ENCODE results near the gene STX3.
"Not testable (repeated sequence)": the region's sequence is repeated elsewhere in the genome, so short reads cannot be mapped to it uniquely, and the experiment has no call there.

The STX3 gene

GRCh38 chr11:59822989-59823566, 67.9 kb downstream of the STX3 start:
- in situ Hi-C loops (cut with MboI; ENCODE audit: low sequenced_read_pairs) = no loop called here

DNA sequence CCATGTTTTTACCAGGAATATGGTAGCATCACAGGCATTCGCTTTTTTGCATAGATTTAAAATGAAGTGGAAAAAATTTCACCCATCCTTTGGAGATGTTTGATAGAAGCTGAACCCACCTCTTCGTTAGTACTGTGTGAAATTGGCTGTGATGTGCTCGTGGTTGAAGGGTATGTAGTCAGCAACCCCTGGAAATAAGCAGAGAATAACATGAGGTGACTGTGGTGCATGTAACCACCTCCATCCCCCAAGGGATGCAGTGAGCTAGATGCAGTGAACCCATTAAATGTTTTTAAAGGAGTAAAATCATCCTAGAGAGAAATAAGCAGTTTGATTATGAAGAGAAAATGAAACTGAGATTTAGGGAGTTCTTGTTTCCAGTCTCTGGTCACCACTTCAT, 74.2 kb downstream of the STX3 start:
- in situ Hi-C loops (cut with MboI; ENCODE audit: low sequenced_read_pairs) = no loop called here

GRCh38 chr11:59833602-59834001, 78.4 kb downstream of the STX3 start:
- in situ Hi-C loops (cut with MboI; ENCODE audit: low sequenced_read_pairs) = no loop called here

DNA sequence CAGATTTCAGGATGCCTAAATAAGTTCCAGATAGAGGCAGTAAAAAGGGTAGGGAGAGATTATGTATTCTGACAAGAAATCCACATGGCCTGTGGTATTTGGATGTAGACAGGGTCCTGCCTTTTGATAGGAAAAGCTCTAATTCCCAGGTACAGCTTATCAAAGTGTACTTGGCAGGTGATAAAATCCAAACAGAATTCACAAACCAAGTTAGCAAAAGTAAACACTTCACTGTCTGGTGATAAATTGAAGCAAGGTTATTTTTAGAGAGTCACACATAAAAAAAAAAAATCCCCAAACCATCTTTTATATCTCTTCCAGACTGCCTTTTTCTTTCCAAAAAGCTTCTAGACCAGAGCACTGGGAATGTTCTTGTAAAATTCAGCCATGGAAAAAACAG, 84.4 kb downstream of the STX3 start:
- in situ Hi-C loops (cut with MboI; ENCODE audit: low sequenced_read_pairs) = no loop called here

GRCh38 chr11:59841514-59841913, 86.3 kb downstream of the STX3 start:
- in situ Hi-C loops (cut with MboI; ENCODE audit: low sequenced_read_pairs) = no loop called here

DNA sequence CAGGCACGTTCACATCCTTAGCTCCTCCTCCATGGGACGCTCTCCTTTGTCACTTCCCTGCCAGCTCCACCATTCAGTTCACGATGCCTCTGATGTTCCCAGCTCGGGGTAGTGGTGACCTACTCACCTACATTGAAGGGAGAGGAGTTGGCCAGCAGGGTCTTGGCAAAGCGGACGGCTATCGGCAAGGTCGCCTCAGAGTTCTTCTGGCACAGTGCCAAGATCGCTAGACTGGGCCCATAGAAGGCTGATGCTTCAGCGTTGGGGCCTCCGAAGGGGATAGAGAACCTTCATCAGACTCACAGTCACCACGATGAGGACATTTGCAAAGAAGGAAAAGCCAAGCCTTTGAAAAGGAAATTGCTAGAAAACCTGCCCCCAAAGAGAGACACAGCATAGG, 87.1 kb downstream of the STX3 start:
- in situ Hi-C loops (cut with MboI; ENCODE audit: low sequenced_read_pairs) = no loop called here

- in situ Hi-C loops (cut with MboI; ENCODE audit: low sequenced_read_pairs) = no loop called here
Observed at GRCh38 chr11:59845399-59845798, 90.2 kb downstream of the STX3 start, which contains the start of gene CBLIF. Gene CBLIF, minus strand, starts transcription at chr11:59845499. Its CDS starts 46 bp downstream, at chr11:59845453.

- in situ Hi-C loops (cut with MboI; ENCODE audit: low sequenced_read_pairs) = no loop called here
Observed at GRCh38 chr11:59846556-59846955, 91.4 kb downstream of the STX3 start.

GRCh38 chr11:59847626-59848025, 92.5 kb downstream of the STX3 start:
- in situ Hi-C loops (cut with MboI; ENCODE audit: low sequenced_read_pairs) = no loop called here

DNA sequence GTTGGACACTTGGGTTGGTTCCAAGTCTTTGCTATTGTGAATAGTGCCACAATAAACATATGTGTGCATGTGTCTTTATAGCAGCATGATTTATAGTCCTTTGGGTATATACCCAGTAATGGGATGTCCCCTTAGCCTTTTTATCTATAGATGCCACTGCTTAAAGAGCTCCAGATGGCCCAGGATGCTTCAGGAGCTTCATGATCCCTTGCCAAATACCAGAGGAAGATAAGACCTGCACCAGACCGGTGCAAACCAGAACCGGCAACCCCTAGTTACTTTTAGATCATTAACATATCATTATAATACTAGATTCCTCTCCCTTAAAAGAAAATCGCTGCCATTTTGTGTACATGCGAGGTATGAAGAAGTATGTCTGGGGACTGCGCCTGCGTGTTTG, 93.3 kb downstream of the STX3 start:
- in situ Hi-C loops (cut with MboI; ENCODE audit: low sequenced_read_pairs) = not testable (repeated sequence)

DNA sequence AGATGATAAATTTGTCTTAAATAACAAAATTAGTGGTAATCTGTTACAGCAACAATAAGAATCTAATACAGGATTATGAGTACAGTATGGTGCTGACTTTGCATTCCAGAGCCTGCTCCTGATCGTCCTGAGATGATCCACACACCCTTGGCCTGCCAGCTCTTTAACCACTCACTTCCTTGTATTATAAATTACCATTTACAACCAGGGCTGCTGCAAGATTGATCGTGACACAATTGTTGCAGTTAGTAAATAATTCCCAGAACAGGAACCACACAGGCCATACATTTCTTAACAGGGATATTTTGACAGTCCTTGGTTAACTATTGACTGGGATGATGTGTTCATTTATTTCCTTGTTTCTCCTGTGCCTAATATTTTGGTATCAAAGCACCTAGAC, 94.0 kb downstream of the STX3 start:
- in situ Hi-C loops (cut with MboI; ENCODE audit: low sequenced_read_pairs) = no loop called here

DNA sequence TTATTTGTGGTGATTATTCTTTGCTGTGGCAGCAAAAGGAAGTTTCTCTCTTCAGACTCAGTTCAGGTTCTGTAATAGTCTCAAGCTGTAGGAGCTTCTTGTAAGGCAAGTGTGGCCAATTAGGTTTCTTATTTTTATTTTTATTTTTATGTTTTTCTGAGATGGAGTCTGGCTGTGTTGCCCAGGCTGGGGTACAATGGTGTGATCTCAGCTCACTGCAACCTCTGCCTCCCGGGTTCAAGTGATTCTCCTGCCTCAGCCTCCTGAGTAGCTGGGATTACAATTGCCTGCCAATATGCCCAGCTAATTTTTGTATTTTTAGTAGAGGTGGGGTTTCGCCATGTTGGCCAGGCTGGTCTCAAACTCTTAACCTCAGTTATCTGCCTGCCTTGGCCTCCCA, 94.4 kb downstream of the STX3 start:
- in situ Hi-C loops (cut with MboI; ENCODE audit: low sequenced_read_pairs) = not testable (repeated sequence)

DNA sequence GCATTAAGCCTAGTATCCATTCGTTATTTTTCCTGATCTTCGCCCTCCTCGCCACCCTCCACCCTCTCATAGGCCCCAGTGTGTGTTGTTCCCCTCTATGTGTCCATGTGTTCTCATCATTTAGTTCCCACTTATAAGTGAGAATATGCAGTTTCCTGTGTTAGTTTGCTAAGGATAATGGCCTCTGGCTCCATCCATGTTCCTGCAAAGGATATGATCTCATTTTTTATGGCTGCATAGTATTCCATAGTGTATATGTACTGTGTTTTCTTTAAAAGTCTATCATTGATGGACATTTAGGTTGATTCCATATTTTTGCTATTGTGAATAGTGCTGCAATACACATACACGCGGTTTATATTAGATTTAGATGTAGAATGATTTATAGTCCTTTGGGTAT, 96.2 kb downstream of the STX3 start:
- in situ Hi-C loops (cut with MboI; ENCODE audit: low sequenced_read_pairs) = not testable (repeated sequence)

DNA sequence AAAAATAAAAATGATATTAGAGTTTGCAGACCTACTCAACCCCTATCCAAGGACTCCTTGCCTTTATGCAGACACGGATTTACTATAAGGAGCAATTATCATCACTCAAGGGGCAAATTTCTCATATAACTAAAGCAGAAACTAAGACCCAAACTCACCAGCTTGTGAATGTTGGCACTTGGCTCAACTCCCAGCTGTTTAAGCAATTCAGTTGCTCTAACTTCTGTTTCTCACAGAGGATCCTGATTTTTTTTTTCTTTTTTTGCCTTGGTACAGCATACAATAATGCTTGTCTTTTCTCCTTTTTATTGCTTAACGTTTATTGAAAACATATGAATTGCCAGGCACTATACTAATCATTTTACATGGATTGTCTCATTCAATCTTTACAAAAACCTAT, 99.7 kb downstream of the STX3 start:
- in situ Hi-C loops (cut with MboI; ENCODE audit: low sequenced_read_pairs) = no loop called here
